A673 (cell line): Measurements from ENCODE around the gene ZCCHC24. TPM values are rescaled to one million over a fixed set of nuclear protein-coding genes. Genes with fewer than 3 reads are reported as not detected.

Experiments
- BruUV-seq: library from RNA; stranded (reverse); fragments of 400-500 nt; replicated peaks from 2 replicates; lab custom pipeline; 2021; lab: Mats Ljungman, UMichigan
- CTCF ChIA-PET: fragments of 300-600 bp; sonication (Branson Sonifier 250); formaldehyde crosslinking; loops from one replicate; lab custom pipeline; 2022; ENCODE audit warnings: antibody characterized with exemption; lab: Charles Lee
- POLR2A ChIA-PET: fragments of 300-600 bp; sonication (Branson Sonifier 250); formaldehyde crosslinking; loops from one replicate; lab custom pipeline; 2022; ENCODE audit warnings: antibody characterized with exemption; ENCODE audit not compliant: low non-redundant PET; lab: Charles Lee
- DNase-seq: peaks from one replicate; pipeline ENCODE4 v3.0.0-alpha.2; 2015; ENCODE audit warnings: low spot score
- H3K27ac ChIP-seq: fragments of 200-600 bp; sonication (generic); 2 replicates; pipeline ENCODE4 v1.5.1; 2016; ENCODE audit warnings: mixed run types, low read depth, mild to moderate bottlenecking, mixed read lengths, antibody characterized with exemption, low read length; ENCODE audit not compliant: poor library complexity, severe bottlenecking
- H3K27me3 ChIP-seq: fragments of 200-600 bp; sonication (generic); replicated peaks from 2 replicates; pipeline ENCODE4 v1.6.1; 2017; ENCODE audit warnings: mixed run types, low read depth, mild to moderate bottlenecking, mixed read lengths, antibody characterized with exemption, low read length; ENCODE audit not compliant: insufficient read depth, poor library complexity
- H3K36me3 ChIP-seq: fragments of 200-600 bp; sonication (generic); 2 replicates; pipeline ENCODE4 v1.6.1; 2016; ENCODE audit warnings: mixed run types, mild to moderate bottlenecking, mixed read lengths, antibody characterized with exemption, low read length; ENCODE audit not compliant: insufficient read depth, poor library complexity, severe bottlenecking
- H3K4me1 ChIP-seq: fragments of 200-600 bp; sonication (generic); 2 replicates; pipeline ENCODE4 v1.6.1; 2017; ENCODE audit warnings: mixed run types, mild to moderate bottlenecking, mixed read lengths, antibody characterized with exemption, low read length; ENCODE audit not compliant: insufficient read depth, poor library complexity, severe bottlenecking
- H3K4me3 ChIP-seq: fragments of 200-600 bp; sonication (generic); 2 replicates; pipeline ENCODE4 v1.5.1; 2016; ENCODE audit warnings: low read depth, mixed run types, mild to moderate bottlenecking, mixed read lengths, low read length; ENCODE audit not compliant: poor library complexity, severe bottlenecking
- H3K9me3 ChIP-seq: fragments of 200-600 bp; sonication (generic); 2 replicates; pipeline ENCODE4 v1.6.1; 2016; ENCODE audit warnings: mixed run types, low read depth, mild to moderate bottlenecking, mixed read lengths, antibody characterized with exemption, low read length; ENCODE audit not compliant: poor library complexity, severe bottlenecking
- EZH2 ChIP-seq: fragments of 200-600 bp; sonication (generic); IDR thresholded peaks from 2 replicates; pipeline ENCODE4 v1.6.1; 2017; ENCODE audit warnings: borderline replicate concordance, low read depth, mild to moderate bottlenecking, mixed read lengths, antibody characterized with exemption, low read length; ENCODE audit not compliant: poor library complexity, severe bottlenecking
- intact Hi-C: fragments of 100-400 bp; cut with micrococcal nuclease; formaldehyde crosslinking; loops from one replicate; pipeline ENCODE4 v1.10.0; 2022; ENCODE audit not compliant: unreplicated experiment
- total RNA-seq: library from RNA; stranded (reverse); gene quantifications from 2 replicates; pipeline ENCODE4 v1.2.3, GENCODE V29; 2021
- TF ChIP-seq, protein P1 (sequence below): fragments of 300-800, 200-600 bp; sonication (generic); conservative IDR thresholded peaks from 2 replicates; pipeline ENCODE4 v1.5.1; 2017; ENCODE audit warnings: low read depth, mild to moderate bottlenecking, antibody characterized with exemption, low read length, moderate library complexity, mixed read lengths

The ZCCHC24 gene
- total RNA-seq, 1 experiment from 2014 or later = 9.8 TPM

- H3K27ac ChIP-seq = no peak overlapping the region
- H3K36me3 ChIP-seq = no peaks in the 10 kb centered on the region
- H3K4me1 ChIP-seq = no peaks in the 10 kb centered on the region
- H3K4me3 ChIP-seq = no peak overlapping the region
- intact Hi-C loops = no loop called here
- ChIA-PET POLR2A (no interaction called here), CTCF (no interaction called here)
- no TSS peak for BruUV-seq
- no peaks in the 10 kb centered on the region for H3K9me3 ChIP-seq
- no peak for DNase-seq
- no peak for TF ChIP-seq EZH2
- TF ChIP-seq, protein P1, sequence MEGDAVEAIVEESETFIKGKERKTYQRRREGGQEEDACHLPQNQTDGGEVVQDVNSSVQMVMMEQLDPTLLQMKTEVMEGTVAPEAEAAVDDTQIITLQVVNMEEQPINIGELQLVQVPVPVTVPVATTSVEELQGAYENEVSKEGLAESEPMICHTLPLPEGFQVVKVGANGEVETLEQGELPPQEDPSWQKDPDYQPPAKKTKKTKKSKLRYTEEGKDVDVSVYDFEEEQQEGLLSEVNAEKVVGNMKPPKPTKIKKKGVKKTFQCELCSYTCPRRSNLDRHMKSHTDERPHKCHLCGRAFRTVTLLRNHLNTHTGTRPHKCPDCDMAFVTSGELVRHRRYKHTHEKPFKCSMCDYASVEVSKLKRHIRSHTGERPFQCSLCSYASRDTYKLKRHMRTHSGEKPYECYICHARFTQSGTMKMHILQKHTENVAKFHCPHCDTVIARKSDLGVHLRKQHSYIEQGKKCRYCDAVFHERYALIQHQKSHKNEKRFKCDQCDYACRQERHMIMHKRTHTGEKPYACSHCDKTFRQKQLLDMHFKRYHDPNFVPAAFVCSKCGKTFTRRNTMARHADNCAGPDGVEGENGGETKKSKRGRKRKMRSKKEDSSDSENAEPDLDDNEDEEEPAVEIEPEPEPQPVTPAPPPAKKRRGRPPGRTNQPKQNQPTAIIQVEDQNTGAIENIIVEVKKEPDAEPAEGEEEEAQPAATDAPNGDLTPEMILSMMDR = no peak
- no peaks in the 10 kb centered on the region for H3K27me3 ChIP-seq
These were observed 32.2 kb downstream of the ZCCHC24 start for GRCh38 chr10:79413196-79413595.

DNA sequence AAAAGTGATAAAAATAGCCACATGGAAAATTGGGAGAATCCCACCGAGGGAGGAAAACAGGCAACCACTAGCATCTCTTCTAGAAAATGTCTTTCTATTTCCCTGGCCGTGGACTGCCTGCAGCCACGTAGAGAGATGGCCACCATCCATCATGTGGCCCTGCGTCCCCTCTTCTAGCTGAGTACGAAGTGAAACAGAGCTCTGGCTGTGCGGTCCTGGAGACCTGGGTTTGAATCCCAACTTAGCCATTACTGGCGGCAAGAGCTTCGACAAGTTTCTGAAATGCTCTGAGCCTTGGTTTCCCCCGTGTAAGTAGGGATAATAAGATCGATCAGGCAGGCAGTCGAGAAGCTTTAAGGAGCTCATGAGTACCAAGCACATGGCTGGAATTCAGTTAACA is 32.9 kb downstream of the ZCCHC24 start:
- TF ChIP-seq EZH2 = no peak
- TF ChIP-seq, protein P1 = no peak
- H3K27ac ChIP-seq = no peak overlapping the region
- H3K9me3 ChIP-seq = no peaks in the 10 kb centered on the region
- POLR2A ChIA-PET = no interaction called here
- H3K4me3 ChIP-seq = no peak overlapping the region
- intact Hi-C loops = no loop called here
- CTCF ChIA-PET = no interaction called here
- no peaks in the 10 kb centered on the region for H3K4me1 ChIP-seq
- no peak for DNase-seq
- no TSS peak for BruUV-seq
- H3K36me3 ChIP-seq = no peaks in the 10 kb centered on the region
- no peaks in the 10 kb centered on the region for H3K27me3 ChIP-seq

- H3K9me3 ChIP-seq = no peaks in the 10 kb centered on the region
- no peak for DNase-seq
- H3K4me1 ChIP-seq = no peaks in the 10 kb centered on the region
- no TSS peak for BruUV-seq
- intact Hi-C loops = no loop called here
- CTCF ChIA-PET = no interaction called here
- H3K27me3 ChIP-seq = no peaks in the 10 kb centered on the region
- POLR2A ChIA-PET = no interaction called here
- no peaks in the 10 kb centered on the region for H3K36me3 ChIP-seq
- TF ChIP-seq, protein P1 = no peak
- TF ChIP-seq EZH2 = no peak
- no peak overlapping the region for H3K27ac ChIP-seq
- H3K4me3 ChIP-seq = no peak overlapping the region
These were observed 33.6 kb downstream of the ZCCHC24 start for GRCh38 chr10:79411546-79412495.
